K562 (cell line): ENCODE results near the gene TFEC. TPM values are rescaled to one million over a fixed set of nuclear protein-coding genes. Genes with fewer than 3 reads are reported as not detected.

Experiments
- CHD1 ChIP-seq: fragments of 200-600 bp; sonication (generic); IDR thresholded peaks from one replicate; pipeline ENCODE4 v1.6.1; 2012; ENCODE audit warnings: mild to moderate bottlenecking, moderate library complexity, low read length, inconsistent platforms
- polyA plus RNA-seq, 8 experiments: library from polyadenylated mRNA; depleted of rRNA in 4 of 8; stranded (reverse) in 5 of 8; unstranded in 3 of 8; fragments of >200 nt; fragmentation: Nextera tagmentation in 2 of 8; fragmentation: Illumina TruSeq in 1 of 8; extraction: Ambion mirVana in 2 of 8; extraction: Trizol in 1 of 8; gene quantifications; 2 replicates each; pipeline versions ENCODE4 v1.2.1 to v1.2.3, GENCODE V29; 2011 to 2014; ENCODE audit warnings: inconsistent platforms in 1 of 8, missing spikeins in 1 of 8
- total RNA-seq, 7 experiments: library from RNA; depleted of rRNA in 6 of 7; stranded (reverse); fragments of >200 nt in 6 of 7; fragmentation: Illumina TruSeq in 2 of 7; extraction: Trizol in 2 of 7; gene quantifications; 2 replicates each; pipeline versions ENCODE4 v1.2.1 to v1.2.3, GENCODE V29; 2011 to 2021; ENCODE audit warnings: low replicate concordance in 1 of 7
- TF ChIP-seq, protein P1 (sequence below): fragments of 450-650 bp; IDR thresholded peaks from 2 replicates; pipeline ENCODE4 v1.6.1; 2016; ENCODE audit warnings: mild to moderate bottlenecking, moderate library complexity

Gene TFEC
- total and polyA plus RNA-seq, 9 of the 15 experiments (the other 6 are each of a cell fraction or from before 2014, with no cell fraction given) = 0.01 TPM; not detected in 8

DNA sequence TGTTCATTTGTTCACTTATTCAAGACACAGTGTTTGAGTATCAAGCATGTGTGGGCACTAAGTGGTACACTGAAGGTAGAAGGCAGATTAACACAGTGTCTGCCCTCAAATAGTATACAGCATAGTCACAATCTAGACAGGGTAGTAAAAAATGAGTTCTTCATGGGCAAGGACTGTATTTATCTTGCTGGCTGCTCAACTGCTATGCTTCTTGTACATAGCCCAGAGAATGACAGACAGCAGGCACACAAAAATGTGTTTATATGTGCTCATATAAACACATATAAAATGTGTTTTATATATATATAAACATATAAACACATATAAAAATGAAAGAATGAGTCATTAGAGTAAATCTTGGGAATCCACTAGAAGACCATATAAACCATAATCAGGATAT is 43.1 kb downstream of the TFEC start (continued):
- TF ChIP-seq, protein P1, sequence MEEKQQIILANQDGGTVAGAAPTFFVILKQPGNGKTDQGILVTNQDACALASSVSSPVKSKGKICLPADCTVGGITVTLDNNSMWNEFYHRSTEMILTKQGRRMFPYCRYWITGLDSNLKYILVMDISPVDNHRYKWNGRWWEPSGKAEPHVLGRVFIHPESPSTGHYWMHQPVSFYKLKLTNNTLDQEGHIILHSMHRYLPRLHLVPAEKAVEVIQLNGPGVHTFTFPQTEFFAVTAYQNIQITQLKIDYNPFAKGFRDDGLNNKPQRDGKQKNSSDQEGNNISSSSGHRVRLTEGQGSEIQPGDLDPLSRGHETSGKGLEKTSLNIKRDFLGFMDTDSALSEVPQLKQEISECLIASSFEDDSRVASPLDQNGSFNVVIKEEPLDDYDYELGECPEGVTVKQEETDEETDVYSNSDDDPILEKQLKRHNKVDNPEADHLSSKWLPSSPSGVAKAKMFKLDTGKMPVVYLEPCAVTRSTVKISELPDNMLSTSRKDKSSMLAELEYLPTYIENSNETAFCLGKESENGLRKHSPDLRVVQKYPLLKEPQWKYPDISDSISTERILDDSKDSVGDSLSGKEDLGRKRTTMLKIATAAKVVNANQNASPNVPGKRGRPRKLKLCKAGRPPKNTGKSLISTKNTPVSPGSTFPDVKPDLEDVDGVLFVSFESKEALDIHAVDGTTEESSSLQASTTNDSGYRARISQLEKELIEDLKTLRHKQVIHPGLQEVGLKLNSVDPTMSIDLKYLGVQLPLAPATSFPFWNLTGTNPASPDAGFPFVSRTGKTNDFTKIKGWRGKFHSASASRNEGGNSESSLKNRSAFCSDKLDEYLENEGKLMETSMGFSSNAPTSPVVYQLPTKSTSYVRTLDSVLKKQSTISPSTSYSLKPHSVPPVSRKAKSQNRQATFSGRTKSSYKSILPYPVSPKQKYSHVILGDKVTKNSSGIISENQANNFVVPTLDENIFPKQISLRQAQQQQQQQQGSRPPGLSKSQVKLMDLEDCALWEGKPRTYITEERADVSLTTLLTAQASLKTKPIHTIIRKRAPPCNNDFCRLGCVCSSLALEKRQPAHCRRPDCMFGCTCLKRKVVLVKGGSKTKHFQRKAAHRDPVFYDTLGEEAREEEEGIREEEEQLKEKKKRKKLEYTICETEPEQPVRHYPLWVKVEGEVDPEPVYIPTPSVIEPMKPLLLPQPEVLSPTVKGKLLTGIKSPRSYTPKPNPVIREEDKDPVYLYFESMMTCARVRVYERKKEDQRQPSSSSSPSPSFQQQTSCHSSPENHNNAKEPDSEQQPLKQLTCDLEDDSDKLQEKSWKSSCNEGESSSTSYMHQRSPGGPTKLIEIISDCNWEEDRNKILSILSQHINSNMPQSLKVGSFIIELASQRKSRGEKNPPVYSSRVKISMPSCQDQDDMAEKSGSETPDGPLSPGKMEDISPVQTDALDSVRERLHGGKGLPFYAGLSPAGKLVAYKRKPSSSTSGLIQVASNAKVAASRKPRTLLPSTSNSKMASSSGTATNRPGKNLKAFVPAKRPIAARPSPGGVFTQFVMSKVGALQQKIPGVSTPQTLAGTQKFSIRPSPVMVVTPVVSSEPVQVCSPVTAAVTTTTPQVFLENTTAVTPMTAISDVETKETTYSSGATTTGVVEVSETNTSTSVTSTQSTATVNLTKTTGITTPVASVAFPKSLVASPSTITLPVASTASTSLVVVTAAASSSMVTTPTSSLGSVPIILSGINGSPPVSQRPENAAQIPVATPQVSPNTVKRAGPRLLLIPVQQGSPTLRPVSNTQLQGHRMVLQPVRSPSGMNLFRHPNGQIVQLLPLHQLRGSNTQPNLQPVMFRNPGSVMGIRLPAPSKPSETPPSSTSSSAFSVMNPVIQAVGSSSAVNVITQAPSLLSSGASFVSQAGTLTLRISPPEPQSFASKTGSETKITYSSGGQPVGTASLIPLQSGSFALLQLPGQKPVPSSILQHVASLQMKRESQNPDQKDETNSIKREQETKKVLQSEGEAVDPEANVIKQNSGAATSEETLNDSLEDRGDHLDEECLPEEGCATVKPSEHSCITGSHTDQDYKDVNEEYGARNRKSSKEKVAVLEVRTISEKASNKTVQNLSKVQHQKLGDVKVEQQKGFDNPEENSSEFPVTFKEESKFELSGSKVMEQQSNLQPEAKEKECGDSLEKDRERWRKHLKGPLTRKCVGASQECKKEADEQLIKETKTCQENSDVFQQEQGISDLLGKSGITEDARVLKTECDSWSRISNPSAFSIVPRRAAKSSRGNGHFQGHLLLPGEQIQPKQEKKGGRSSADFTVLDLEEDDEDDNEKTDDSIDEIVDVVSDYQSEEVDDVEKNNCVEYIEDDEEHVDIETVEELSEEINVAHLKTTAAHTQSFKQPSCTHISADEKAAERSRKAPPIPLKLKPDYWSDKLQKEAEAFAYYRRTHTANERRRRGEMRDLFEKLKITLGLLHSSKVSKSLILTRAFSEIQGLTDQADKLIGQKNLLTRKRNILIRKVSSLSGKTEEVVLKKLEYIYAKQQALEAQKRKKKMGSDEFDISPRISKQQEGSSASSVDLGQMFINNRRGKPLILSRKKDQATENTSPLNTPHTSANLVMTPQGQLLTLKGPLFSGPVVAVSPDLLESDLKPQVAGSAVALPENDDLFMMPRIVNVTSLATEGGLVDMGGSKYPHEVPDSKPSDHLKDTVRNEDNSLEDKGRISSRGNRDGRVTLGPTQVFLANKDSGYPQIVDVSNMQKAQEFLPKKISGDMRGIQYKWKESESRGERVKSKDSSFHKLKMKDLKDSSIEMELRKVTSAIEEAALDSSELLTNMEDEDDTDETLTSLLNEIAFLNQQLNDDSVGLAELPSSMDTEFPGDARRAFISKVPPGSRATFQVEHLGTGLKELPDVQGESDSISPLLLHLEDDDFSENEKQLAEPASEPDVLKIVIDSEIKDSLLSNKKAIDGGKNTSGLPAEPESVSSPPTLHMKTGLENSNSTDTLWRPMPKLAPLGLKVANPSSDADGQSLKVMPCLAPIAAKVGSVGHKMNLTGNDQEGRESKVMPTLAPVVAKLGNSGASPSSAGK = no peak
- TF ChIP-seq CHD1 = no peak
